HG02885 (cell line): ENCODE data around the gene FOXS1.
A peak's percentile ranks its signal among the peaks of the same experiment; 100 is the strongest.

Experiments
- ATAC-seq: cut with Tn5 transposase; IDR thresholded peaks from one replicate; pipeline ENCODE4 v1.9.1; 2021; ENCODE audit warnings: mild to moderate bottlenecking; ENCODE audit not compliant: unreplicated experiment, poor library complexity

FOXS1 gene

DNA sequence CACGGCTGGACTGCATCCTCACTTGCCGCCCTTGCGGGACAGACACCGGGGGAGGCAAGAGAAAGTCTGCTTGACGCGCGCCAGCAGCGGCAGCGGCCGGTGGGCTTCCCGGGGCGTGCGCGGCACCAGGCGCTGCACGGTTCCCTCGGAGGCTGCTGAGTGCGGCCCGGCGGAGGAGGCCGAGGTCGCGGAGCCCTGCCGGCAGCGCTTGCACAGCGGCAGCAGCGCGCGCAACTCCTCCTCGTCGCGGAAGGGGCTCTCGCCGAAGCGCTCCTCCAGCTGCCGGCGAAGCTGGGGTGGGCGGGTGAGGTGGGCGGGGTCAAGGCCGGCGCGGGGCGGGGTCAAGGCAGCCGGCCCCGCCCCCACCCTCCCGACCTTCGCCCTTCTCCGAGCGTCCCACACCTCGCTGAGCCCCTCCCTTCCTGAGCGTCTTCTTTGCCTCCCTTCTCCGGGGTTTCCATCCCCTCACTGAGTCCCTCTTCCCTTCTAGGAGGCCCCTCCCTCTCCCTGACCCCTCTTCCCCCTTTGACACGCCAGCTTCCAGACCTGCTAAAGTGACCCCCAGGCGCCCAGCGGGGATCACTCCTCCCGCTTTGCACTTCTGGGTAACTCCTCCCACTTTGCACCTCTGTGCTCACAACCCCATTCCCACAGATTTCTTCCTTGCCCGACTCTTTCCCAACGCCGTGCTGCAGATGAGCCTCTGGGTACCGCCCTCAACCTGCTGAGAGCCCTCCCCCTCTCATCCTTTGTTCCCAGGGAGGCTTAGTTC lies 16.2 kb upstream of the FOXS1 start:
- peak; percentile 66 for ATAC-seq

DNA sequence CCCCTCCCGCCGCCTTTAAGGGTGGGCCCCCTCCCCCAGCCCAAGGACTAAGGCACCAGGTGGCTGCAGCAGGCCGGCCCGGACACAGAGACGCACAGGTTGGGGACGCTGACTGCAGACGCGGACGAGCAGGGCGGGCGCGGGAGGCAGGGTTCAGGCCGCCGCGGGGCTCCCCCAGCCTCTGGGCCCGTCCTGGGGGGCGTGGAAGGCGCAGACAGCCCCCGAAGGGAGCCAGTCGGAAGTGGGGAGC lies 15.7 kb upstream of the FOXS1 start:
- peak; percentile 22 for ATAC-seq

DNA sequence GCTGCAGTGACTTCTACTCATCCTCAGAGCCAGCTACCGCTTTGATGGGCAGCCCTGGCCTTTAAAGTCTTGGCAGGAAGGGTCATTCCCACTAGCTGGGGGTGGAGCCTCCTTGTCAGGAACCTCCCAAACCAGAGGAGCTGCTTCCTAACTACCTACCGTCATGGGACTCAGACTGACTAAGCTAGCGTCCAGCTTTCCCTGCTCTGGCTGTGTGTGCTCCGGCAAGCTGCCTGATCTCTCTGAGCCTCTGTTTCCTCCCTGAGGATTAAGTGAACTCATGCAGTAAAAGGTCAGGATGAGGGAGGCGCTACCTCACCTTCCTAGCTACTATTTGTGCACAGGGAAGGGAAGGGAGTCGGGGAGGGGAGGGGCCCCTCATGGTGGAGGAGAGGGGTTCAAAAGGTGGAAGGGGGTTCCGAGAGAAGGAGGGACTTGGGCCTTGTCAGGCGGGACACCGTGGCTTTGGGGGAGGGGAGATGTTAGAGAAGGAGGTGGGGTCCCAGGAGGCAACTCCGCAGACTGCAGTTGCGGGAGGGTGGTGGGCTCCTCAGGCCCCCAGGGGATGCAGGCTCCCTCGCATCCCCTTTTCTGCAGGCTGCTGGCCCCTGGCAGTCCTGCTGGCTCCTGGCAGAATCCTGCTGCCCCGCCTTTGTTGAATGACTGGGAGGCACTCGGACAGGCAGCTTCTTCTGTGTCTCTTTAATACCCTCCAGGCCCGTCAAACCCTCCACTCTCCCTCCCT lies 15.2 kb upstream of the FOXS1 start:
- ATAC-seq, result no peak

DNA sequence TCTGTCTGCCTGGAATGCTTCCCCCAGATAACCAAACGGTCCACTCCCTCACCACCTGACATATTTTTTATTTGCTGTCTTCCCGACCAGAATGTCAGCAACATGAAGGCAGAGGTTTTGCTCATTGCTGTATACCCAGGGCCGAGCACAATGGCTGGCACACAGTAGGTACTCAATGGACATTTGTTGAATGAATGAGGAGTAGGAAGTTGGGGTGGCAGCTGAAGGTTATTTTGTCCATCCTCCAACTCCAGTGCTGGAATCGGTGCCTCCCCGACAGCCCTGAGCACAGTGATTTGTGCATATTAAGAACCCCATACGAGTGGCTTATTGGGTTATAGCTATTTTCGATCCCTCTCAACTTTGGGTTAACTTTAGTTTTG lies 14.6 kb upstream of the FOXS1 start:
- ATAC-seq, result no peak

DNA sequence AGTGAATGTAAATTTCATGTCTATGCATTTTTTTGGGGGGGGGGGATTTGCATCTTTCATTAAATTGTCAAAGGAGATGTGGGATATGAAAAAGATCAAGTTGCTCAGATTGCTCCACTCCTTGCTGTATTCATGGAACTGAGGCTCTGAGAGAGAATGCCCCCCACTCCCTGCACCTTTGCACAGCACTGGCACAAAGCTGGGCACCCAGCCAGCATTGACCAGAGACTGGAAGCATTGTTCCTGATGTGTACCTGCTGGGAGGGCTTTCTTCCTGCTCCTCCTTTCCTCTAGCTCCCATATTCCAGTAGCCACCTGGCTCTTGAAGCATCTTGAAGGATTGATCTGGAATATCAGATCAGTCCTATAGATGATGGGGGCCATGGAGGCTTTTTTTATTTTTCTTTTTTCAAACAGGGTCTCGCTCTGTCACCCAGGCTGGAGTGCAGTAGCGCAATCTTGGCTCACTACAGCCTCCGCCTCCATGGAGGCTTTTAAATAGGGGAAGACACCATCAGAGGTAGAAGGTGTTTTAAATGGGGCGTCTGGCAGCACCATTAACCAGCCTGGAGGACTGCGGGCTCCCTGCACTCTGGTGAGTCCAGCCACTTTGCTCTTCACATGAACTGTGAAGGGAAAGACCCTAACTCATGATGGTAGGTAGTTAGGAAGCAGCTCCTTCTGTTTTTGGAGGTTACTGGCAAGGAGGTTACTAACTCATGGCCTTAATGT lies 14.0 kb upstream of the FOXS1 start:
- ATAC-seq, result no peak

DNA sequence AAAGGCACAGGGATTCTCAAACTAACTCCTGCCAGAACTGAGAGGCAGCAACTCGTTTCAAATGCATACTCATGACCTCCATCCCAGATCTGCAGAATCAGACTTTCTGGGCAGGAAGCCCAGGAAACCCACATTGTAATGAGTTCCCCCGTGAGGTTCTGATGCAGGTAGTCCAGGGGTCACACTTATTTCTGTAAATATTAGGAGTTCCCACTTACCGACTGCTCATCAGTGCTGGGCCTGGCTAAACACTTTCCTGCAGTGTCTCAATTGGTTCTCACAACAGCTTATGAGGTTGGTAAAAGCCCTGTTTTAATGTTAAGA lies 13.3 kb upstream of the FOXS1 start:
- no peak for ATAC-seq

DNA sequence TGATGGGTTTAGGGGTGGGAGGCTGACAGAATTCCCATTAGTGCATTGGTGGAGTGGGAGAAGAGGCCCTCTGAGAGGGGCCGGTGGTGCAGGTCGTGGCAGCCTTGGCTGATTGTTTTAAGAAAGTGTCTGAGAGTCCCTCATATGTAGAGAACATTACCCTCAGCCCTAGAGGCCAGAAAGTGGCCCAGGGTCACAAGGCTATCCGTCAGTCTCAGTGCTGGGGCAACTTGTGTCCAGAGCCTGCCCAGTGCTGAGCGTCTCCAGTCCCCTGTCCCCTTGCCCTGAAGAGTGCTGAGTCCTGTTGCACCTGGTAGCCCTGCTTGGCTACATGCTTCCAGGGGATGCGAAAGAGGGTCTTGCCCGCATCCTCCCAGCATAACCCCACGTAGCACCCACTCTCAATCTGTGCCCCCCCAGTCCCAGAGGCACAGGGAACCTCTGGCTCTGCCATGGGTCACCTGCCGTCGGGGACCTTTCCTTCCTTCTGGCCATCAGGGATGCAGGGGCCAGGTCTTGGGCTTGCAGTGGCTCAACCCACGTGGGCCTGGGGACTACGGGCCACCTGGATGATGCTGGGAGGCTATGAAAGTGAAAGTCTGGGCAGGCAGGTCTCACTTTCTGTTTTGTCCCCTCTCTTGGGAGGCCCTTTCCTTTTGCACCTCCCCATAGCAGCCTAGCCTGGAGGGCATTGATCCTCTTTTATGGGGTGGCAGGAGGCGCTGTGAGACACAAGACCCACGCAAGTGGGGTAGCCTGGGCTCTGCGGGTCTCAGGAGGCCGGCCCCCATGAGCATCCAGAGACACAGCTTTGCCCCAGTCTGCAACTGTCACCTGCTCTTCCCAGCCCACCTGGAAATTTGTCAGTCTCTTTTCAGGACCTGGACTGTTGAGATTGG lies 12.7 kb upstream of the FOXS1 start:
- peak; percentile 71 for ATAC-seq

DNA sequence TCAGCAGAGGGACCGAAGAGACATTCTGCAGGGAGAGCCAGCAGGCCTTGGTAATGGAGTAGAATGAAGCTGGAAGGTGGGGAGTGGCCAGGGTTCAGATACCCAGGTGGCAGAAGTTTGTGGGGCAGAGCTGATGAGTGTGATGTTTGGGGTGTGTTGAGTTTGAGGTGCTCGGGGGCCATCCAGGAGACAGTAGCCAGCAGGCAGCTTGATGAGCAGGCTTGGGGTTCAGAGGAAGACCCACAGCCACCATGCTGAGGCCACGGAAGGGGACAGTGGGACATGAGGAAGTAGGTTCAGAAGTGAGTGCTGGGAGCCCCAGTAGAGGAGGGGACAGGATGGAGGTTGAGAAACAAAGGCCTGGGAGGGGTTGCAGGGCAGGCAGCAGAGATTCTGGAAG lies 11.1 kb upstream of the FOXS1 start:
- no peak for ATAC-seq

DNA sequence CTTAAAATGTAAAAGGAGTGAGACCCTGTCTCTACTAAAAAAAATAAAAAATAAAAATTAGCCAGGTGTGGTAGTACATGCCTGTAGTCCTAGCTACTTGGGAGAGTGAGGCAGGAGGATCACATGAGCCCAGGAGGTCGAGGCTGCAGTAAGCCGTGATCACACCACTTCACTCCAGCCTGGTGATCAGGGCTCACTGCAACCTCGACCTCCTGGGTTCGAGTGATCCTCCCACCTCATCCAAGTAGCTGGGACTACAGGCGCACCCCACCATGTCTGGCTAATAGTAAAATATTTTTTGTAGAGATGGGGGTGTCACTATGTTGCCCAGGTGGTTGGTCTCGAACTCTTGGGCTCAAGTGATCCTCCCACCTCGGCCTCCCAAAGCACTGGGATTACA lies 8.1 kb upstream of the FOXS1 start:
- no peak for ATAC-seq

DNA sequence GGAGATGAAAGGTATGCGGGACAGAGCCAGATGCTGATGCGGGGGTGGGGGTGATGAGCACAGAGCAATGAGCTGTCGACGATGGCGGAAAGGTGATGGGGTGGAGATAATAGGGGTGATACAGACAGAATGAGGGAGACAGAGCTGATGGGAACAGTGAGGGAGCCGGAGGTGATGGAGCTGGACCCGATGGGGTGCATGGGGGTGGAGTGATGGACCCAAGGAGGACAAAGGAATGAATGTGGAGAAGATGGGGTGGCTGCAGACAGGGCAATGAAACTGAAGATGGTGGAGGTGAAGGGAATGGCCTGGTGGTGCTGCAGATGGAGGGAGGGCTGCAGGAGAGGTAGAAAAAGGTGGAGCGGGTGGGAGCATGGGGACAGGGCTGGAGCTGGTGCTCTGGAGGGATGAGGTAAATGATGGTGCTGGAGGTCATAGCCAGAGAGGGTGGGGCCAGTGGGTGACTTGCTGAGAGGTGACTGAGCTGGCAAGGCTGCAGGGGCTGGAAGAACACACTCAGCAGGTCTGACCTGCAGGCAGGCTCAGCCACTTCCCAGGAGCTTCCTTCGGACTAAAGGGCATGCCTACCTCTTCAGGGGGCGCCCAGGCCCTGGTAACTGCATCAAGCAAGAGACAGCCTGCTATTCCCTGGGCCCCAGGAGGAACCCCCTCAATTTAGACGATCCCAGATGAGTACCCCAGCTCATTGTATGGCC lies 6.0 kb upstream of the FOXS1 start:
- no peak for ATAC-seq

DNA sequence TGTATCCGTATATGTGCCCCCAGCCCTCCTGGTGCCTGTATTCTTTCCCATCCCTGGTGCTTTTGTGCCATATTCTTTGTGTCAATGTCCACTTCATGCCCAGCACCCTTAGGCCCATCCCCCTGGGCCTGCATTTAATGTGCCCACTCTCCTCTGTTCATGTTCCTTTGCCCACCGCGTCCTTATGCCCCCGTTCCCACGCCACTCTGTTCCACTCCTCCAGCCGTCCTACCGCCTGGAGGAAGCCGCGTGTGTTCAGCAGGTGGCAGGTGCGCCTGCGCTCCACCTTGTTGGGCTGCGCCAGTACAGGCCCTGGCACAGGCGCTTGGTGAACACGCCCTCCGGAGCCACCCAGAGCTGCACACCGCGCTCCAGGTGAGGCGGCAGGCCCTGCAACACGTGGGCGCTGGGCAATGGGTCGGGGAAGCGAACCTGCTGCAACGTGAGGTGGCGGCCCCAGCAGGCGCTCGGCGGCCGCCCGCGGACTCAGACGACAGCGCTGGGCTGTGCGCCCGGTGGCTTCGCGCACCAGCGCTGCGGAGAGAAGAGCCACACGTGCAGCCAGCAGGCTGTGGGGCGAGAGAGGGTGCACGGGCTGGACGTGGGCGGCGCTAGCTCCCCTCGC lies 4.0 kb upstream of the FOXS1 start:
- ATAC-seq, result no peak

DNA sequence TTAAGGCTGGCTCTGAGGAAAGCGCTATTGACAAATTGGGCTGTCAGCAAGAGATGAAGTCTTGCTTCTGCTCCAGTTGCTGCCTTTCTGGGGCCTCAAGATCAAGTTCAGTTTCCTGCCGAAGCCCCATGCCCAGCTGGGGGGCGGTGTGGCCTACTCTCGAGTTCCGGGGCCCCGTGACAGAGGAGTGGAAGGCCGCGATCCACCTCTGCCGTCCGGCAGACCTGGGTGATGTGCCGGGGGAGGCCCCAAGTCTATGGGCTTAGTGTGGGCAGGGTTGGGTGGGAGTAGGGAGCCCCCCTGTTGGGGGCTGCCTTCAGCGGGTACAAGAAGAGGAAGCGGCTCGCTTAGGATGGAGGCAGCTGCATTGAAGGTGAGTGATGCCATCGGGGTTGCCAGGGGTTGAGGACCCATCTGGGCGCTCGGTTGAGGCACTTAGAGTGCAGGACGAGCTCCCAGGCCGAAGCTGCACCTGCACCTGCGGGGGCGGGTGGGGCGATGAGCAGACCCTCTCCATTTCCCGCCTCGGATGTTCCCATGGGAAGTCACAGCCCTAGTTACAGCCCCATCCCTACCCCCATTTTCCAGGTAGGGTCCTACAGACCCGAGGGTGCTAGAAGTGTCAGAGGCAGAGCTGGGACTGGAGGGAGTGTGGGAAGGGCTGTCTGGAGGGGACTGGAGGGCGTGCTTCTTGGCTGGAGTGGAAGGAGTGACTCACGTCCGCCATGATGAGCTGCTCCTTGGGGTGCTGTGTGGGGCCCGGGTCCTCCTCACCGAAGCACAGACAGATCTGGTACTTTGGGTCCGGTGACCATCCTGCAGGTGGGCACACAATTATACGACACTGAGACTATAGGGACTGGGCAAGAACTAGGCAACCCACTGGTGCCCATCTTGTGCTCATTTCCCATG lies 2.9 kb upstream of the FOXS1 start:
- no peak for ATAC-seq

DNA sequence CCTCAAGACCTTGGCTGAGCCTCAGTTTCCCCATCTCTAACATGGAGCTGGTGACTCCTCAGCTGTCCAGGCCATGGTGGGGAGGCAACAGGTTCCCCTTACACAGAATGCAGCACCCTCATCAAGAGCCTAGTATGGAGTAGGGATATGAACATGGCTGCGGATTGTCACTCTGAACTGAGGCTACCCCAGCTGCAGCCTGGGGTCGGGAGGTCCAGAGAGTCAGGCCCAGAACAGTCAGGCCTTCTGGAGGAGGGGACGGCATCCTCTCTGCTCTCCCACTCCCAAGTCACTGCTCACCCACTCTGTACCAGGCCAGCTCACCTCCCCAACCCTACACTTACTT lies 1.4 kb upstream of the FOXS1 start:
- ATAC-seq, result no peak

DNA sequence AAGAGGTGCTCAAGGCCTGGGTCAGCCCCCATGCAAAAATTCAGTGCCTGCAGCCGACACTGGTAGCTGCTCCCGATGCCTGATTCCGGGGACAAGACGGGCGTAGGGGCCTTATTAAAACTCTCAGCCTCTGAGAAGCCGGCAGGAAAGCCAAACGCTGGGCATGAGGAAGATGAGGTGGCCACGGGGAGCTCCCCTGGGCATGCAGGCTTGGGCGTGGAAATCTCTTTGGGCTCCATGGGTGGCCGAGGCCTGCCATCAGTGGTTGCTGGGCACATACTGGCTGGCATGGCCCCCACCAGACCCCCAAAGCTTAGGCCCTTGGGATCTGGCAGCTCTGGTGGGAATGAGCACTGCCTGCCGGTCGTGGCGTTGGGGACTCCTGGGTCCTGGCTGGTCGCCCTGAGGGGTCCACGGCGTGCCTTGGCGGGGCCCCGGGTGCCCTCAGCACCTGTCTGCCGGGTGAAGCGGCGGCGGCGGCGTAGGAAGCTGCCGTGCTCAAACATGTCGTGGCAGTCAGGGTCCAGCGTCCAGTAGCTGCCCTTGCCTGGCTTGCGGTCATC lies 586 bp downstream of the FOXS1 start:
- no peak for ATAC-seq

DNA sequence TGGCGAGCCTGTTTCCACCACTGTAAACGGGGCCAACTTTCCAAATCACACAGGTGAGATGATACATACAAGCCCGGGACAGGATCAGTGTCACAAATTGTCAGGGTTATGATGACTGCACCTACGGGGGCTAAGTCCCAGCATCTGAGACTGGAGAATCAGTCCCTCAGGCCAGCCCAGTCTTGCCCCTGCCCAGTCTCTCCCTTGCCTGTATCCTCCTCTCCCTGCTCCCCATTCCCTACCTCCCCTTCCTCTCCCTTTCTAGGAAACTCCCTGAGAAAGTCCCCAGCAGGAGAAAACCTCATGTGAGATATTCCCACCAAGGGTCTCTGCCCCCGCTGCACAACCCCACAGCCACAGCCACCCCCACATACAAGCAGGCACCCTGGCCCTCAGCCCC lies 1.5 kb downstream of the FOXS1 start:
- no peak for ATAC-seq

DNA sequence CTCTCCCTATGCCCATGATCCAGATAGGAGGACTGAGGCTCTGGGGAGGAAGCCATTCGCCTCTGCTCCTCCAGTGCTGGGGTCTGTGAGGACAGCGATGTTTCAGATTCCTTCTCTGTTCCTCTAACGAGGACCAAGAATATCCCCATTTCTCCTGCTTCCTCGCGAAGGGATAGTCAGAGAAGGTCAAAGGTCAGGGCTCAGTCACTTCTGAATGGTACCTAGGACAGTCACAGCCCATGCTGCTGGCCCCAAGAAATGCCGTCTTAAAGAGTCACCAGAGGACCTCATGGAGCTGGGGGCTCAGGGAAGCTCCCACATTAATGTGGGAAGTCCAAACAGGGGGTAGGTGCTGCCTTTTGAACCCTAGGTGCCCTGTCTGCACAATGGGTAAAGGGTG lies 2.1 kb downstream of the FOXS1 start:
- no peak for ATAC-seq

DNA sequence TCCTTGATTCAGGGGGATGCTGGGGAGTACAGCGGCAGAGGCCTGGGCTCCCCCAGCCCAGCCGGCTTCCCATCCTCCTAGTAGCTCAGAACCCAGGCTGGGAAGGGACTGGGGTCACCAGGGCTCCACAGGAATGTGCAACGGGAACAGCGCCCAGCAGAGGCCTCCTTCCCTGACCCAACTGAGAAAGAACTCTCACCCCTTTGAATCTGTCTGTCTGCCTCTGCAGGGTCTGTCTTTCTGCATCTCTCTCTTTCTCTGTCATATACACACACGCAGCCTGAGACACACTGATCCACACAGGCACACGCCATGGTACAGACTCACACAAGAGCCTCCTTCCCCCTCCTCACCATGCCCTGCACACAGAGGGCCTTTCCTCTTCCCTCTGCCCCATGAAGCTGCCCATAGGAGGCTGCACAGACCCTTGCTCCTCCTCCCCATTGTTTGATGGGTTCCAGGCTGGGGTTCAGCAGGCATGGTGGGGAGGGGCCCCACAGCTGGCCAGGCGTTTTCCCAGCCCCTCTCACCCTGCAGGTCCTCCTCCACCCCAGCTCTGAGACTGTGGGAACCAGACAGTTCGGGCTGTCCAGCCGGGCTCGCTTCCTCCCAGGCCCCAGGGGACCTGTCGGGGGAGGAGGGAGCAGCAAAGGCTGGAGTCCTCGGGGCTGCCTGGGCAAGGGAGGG lies 2.8 kb downstream of the FOXS1 start:
- no peak for ATAC-seq

DNA sequence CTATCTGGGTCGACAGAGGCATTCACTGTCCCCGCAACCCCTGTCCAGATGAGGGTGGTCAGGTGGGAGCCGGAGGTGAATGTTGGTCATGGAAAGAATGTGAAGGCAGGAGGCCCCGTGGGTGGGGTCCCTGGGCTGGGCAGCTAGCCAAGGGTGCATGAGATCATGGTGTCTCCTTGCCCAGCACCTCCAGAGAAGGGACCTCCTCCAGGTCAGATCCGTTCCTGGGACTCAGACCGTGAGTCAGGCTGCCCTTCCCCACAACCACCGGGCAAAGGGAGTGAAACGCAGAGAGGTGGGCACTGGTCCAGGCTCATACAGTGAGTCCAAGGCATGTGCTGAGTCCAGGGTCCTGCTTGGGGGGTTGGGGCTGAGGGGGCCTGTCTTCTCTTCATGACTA lies 3.5 kb downstream of the FOXS1 start:
- ATAC-seq, result no peak
